ENCODE results near the gene GHSR.

GHSR gene

DNA sequence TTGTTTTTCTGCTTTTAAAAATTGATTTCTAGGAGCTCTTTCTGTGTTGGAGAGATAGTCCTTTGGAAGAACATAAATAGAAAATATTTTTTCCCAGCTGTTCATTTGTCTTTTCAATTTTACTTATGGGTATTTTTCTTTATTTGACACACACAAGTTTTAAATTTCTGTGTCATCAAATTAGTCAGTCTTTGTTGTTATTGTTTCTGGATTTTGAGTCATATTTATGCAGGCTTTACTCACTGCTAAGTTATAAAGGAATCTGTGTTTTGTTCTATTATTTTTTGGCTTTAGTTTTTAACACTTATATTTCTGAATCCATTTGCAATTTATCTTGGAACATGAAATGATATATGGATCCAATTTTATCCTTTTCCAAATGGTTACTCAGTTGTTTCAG, 5.9 kb upstream of the GHSR start:
- Histone ChIP-seq H3K36me3 (ENCODE audit: control insufficient read depth in 4 of 4, insufficient read depth in 4 of 4, low read length in 3 of 4) (no peaks in the 10 kb centered on the region), H3K4me1 (ENCODE audit: control extremely low read depth in 1 of 4, control insufficient read depth in 4 of 4, insufficient read depth in 4 of 4, low read length in 3 of 4) (peaks cover 0 to 5% (median 3%) of the 10 kb centered on the region in 4 experiments), H3K27me3 (replicated peaks in 2 of 5; ENCODE audit: control insufficient read depth in 4 of 5, insufficient read depth in 5 of 5, low read length in 4 of 5) (peaks cover 12 to 40% (median 18%) of the 10 kb centered on the region in 5 experiments), H3K4me3 (ENCODE audit: control insufficient read depth in 1 of 7, extremely low read depth in 1 of 7, insufficient read depth in 4 of 7, low read depth in 2 of 7, low read length in 6 of 7) (no peak overlapping the region), H3K9me3 (ENCODE audit: control extremely low read depth in 1 of 5, control insufficient read depth in 4 of 5, insufficient read depth in 2 of 5, low read depth in 1 of 5, low read length in 4 of 5) (peaks cover 0 to 4% (median 0%) of the 10 kb centered on the region in 5 experiments), H3K27ac (ENCODE audit: insufficient read depth in 1 of 2, low read depth in 1 of 2, low read length in 2 of 2, poor library complexity in 1 of 2, severe bottlenecking in 2 of 2) (no peak overlapping the region)
- ChIA-PET POLR2A (no interaction called here), CTCF (interaction anchor here (1.1 kb wide), 1 partner anchor 9 kb away, joined by 3 read pairs; no protein-coding TSS in a partner anchor)
- DNase-seq, result no peak

DNA sequence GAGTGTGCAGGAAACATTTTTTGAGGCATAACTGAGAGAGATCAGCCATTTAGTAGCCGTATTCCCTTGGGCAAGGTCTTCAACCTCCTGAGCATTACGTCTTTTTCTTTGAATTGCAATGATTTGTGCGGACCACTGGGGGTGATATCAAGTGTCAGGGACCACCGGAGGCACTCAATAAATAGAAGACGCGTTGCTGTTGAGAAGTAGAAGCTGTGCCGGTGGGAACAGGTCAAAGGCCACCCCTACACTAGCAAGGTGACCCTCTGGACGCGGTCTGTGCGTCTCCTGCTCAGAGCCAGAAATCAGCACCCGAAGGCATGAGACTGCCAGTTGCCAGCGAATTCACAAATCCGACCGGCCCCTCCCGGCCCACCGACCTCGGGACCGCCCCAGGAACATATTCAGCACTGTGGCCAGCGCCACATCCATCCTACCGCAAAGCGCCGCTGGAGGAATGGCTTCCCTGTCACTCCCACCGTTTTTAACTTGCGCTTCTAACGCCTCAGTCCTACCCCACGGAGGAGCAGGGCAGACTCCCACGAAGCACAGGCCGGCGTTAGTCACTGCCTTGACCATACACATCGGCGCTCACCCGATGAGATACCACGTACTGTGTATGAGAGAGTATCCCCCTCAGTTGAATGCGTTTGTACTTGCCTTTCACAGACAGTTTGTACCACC, 1.4 kb upstream of the GHSR start:
- H3K36me3 ChIP-seq (ENCODE audit: control insufficient read depth in 4 of 4, insufficient read depth in 4 of 4, low read length in 3 of 4), result no peaks in the 10 kb centered on the region
- DNase-seq, result peak; percentile 34 to 80 (median 76)
- ChIA-PET POLR2A (no interaction called here), CTCF (no interaction called here)
- 7% methylated on average over 28 of the region's 34 CpGs for WGBS (ENCODE audit: insufficient coverage)
- H3K27ac ChIP-seq (ENCODE audit: insufficient read depth in 1 of 2, low read depth in 1 of 2, low read length in 2 of 2, poor library complexity in 1 of 2, severe bottlenecking in 2 of 2), result no peak overlapping the region
- H3K9me3 ChIP-seq (ENCODE audit: control extremely low read depth in 1 of 5, control insufficient read depth in 4 of 5, insufficient read depth in 2 of 5, low read depth in 1 of 5, low read length in 4 of 5), result peaks cover 0 to 8% (median 0%) of the 10 kb centered on the region in 5 experiments
- H3K27me3 ChIP-seq (replicated peaks in 2 of 5; ENCODE audit: control insufficient read depth in 4 of 5, insufficient read depth in 5 of 5, low read length in 4 of 5), result peaks cover 28 to 75% (median 52%) of the 10 kb centered on the region in 5 experiments
- H3K4me3 ChIP-seq (ENCODE audit: control insufficient read depth in 1 of 7, extremely low read depth in 1 of 7, insufficient read depth in 4 of 7, low read depth in 2 of 7, low read length in 6 of 7), result peak overlapping the region in 2 of 7 experiments; percentile 17 to 19
- peaks cover 0 to 18% (median 10%) of the 10 kb centered on the region in 4 experiments for H3K4me1 ChIP-seq (ENCODE audit: control extremely low read depth in 1 of 4, control insufficient read depth in 4 of 4, insufficient read depth in 4 of 4, low read length in 3 of 4)

DNA sequence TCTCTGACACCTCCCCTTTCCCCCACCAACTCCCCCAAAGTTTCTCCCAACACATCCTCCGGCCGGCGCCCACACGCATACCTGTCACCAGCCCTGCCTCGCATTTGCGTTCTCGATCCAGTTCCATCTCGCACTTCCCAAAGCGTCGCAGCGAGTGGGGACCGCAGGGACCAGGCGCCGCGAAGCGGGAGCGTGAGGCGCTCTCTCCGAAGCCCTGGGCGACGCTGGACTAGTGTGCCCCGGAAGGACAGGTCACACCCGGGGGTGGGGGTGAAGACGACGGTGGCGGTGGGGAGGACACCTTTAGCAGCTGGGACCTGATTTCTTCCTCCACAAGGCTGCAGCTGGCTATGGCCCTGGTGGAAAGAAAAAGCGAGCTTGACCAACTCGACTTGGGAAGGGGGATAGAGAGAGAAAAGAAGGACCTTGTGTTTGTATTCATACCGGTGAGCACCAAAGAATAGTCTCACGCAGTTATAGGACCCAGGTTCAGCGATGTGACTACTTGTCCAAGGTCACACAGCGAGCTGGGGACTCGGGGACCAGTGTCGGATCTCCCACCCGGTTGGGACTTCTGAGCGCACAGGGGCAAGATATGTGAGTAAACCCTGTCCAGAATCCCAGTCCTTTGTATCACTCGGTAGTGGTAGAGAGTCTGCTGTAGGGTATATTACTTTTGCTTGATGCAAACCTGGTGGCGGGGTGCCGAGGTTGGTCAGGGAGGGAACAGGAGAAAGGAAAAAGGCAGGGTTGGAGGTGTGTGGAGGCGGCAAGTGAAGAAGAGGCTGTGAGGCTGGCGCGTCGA, 607 bp upstream of the GHSR start:
- H3K27me3 ChIP-seq (replicated peaks in 2 of 5; ENCODE audit: control insufficient read depth in 4 of 5, insufficient read depth in 5 of 5, low read length in 4 of 5), result peaks cover 28 to 73% (median 52%) of the 10 kb centered on the region in 5 experiments
- ChIA-PET POLR2A (no interaction called here), CTCF (no interaction called here)
- no peak overlapping the region for H3K4me3 ChIP-seq (ENCODE audit: control insufficient read depth in 1 of 7, extremely low read depth in 1 of 7, insufficient read depth in 4 of 7, low read depth in 2 of 7, low read length in 6 of 7)
- DNase-seq, result no peak
- H3K9me3 ChIP-seq (ENCODE audit: control extremely low read depth in 1 of 5, control insufficient read depth in 4 of 5, insufficient read depth in 2 of 5, low read depth in 1 of 5, low read length in 4 of 5), result peaks cover 0 to 8% (median 0%) of the 10 kb centered on the region in 5 experiments
- H3K4me1 ChIP-seq (ENCODE audit: control extremely low read depth in 1 of 4, control insufficient read depth in 4 of 4, insufficient read depth in 4 of 4, low read length in 3 of 4), result peaks cover 0 to 18% (median 10%) of the 10 kb centered on the region in 4 experiments
- no peak overlapping the region for H3K27ac ChIP-seq (ENCODE audit: insufficient read depth in 1 of 2, low read depth in 1 of 2, low read length in 2 of 2, poor library complexity in 1 of 2, severe bottlenecking in 2 of 2)
- H3K36me3 ChIP-seq (ENCODE audit: control insufficient read depth in 4 of 4, insufficient read depth in 4 of 4, low read length in 3 of 4), result no peaks in the 10 kb centered on the region
- 5% methylated on average over 42 of the region's 43 CpGs for WGBS (ENCODE audit: insufficient coverage)

DNA sequence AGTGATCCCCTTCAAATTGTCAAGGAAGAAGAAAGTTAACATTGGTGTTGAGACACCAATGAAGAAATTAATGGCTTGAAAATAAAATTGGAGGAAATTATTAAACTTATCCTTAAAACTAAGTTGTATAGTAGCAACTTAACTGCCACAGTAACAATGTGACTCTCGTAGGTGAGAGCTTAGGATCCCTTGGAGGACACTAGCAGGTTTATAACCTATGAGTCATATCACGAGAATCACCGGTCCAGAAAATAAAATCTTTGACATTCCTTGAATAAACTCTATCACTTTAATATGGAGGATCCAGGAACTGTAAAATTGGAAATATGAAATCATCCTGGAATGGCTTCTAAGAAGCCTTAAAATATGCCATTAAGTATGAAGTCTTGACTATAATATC, 2.1 kb downstream of the GHSR start:
- 93% methylated on average over 2 of the region's 3 CpGs for WGBS (ENCODE audit: insufficient coverage)
- no peak overlapping the region for H3K4me3 ChIP-seq (ENCODE audit: control insufficient read depth in 1 of 7, extremely low read depth in 1 of 7, insufficient read depth in 4 of 7, low read depth in 2 of 7, low read length in 6 of 7)
- peaks cover 0 to 18% (median 10%) of the 10 kb centered on the region in 4 experiments for H3K4me1 ChIP-seq (ENCODE audit: control extremely low read depth in 1 of 4, control insufficient read depth in 4 of 4, insufficient read depth in 4 of 4, low read length in 3 of 4)
- no peak overlapping the region for H3K27ac ChIP-seq (ENCODE audit: insufficient read depth in 1 of 2, low read depth in 1 of 2, low read length in 2 of 2, poor library complexity in 1 of 2, severe bottlenecking in 2 of 2)
- POLR2A ChIA-PET, result no interaction called here
- peaks cover 0 to 8% (median 0%) of the 10 kb centered on the region in 5 experiments for H3K9me3 ChIP-seq (ENCODE audit: control extremely low read depth in 1 of 5, control insufficient read depth in 4 of 5, insufficient read depth in 2 of 5, low read depth in 1 of 5, low read length in 4 of 5)
- H3K27me3 ChIP-seq (replicated peaks in 2 of 5; ENCODE audit: control insufficient read depth in 4 of 5, insufficient read depth in 5 of 5, low read length in 4 of 5), result peaks cover 21 to 61% (median 48%) of the 10 kb centered on the region in 5 experiments
- H3K36me3 ChIP-seq (ENCODE audit: control insufficient read depth in 4 of 4, insufficient read depth in 4 of 4, low read length in 3 of 4), result no peaks in the 10 kb centered on the region
- DNase-seq, result no peak
- CTCF ChIA-PET, result no interaction called here

DNA sequence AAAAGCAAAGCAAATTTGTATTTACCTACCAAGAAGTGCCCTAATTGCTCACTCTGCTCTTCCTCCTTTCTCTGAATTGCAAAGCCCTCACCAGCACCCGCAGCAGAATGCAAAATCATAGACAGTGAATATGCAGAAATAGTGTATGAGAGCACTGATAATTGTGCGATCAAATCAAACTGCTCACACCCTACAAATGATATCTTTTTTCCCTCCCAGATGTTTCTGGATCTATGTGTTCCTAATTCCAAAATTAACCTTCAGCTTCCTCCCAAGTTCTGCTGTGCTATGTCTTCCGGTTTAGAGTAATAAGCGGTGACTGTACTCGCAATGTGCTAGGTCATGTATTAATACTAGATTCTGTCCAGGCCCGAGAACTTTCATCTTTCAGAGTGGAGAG, 3.4 kb downstream of the GHSR start:
- ChIA-PET CTCF (interaction anchor here (0.7 to 1.2 kb wide), 4 partner anchors 9 to 17 kb away, joined by 3 read pairs; no protein-coding TSS in a partner anchor), POLR2A (no interaction called here)
- H3K4me1 ChIP-seq (ENCODE audit: control extremely low read depth in 1 of 4, control insufficient read depth in 4 of 4, insufficient read depth in 4 of 4, low read length in 3 of 4), result peaks cover 0 to 17% (median 9%) of the 10 kb centered on the region in 4 experiments
- no peak overlapping the region for H3K4me3 ChIP-seq (ENCODE audit: control insufficient read depth in 1 of 7, extremely low read depth in 1 of 7, insufficient read depth in 4 of 7, low read depth in 2 of 7, low read length in 6 of 7)
- 79% methylated on average over 5 of the region's 6 CpGs for WGBS (ENCODE audit: insufficient coverage)
- peaks cover 13 to 52% (median 42%) of the 10 kb centered on the region in 5 experiments for H3K27me3 ChIP-seq (replicated peaks in 2 of 5; ENCODE audit: control insufficient read depth in 4 of 5, insufficient read depth in 5 of 5, low read length in 4 of 5)
- peak; percentile 8 to 54 (median 20) for DNase-seq
- no peak overlapping the region for H3K27ac ChIP-seq (ENCODE audit: insufficient read depth in 1 of 2, low read depth in 1 of 2, low read length in 2 of 2, poor library complexity in 1 of 2, severe bottlenecking in 2 of 2)
- H3K9me3 ChIP-seq (ENCODE audit: control extremely low read depth in 1 of 5, control insufficient read depth in 4 of 5, insufficient read depth in 2 of 5, low read depth in 1 of 5, low read length in 4 of 5), result peaks cover 0 to 8% (median 0%) of the 10 kb centered on the region in 5 experiments
- H3K36me3 ChIP-seq (ENCODE audit: control insufficient read depth in 4 of 4, insufficient read depth in 4 of 4, low read length in 3 of 4), result no peaks in the 10 kb centered on the region

DNA sequence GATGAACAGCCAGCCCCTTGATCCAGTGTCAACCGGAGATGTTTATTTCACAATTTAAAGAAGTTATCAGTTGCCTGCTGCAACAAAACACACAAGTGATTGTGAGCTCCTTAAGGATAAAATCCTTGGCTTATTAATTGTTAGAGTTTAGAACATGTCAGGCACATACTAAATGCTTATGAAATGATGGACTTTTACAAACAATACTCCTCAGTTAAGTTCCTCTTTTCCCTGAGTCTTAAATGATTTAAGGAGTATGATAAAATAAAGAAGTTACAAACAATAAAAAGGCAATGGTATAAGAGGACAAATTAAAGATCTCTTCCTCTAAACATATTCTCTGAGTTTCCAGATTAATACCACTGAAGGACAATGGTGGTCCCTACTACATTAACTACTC, 5.7 kb downstream of the GHSR start:
- no CpG with 5 or more reads among the region's 1 CpG for WGBS (ENCODE audit: insufficient coverage)
- no peak for DNase-seq
- Histone ChIP-seq H3K36me3 (ENCODE audit: control insufficient read depth in 4 of 4, insufficient read depth in 4 of 4, low read length in 3 of 4) (no peaks in the 10 kb centered on the region), H3K27ac (ENCODE audit: insufficient read depth in 1 of 2, low read depth in 1 of 2, low read length in 2 of 2, poor library complexity in 1 of 2, severe bottlenecking in 2 of 2) (no peak overlapping the region), H3K27me3 (replicated peaks in 2 of 5; ENCODE audit: control insufficient read depth in 4 of 5, insufficient read depth in 5 of 5, low read length in 4 of 5) (peaks cover 12 to 29% (median 21%) of the 10 kb centered on the region in 5 experiments), H3K9me3 (ENCODE audit: control extremely low read depth in 1 of 5, control insufficient read depth in 4 of 5, insufficient read depth in 2 of 5, low read depth in 1 of 5, low read length in 4 of 5) (no peaks in the 10 kb centered on the region), H3K4me3 (ENCODE audit: control insufficient read depth in 1 of 7, extremely low read depth in 1 of 7, insufficient read depth in 4 of 7, low read depth in 2 of 7, low read length in 6 of 7) (no peak overlapping the region), H3K4me1 (ENCODE audit: control extremely low read depth in 1 of 4, control insufficient read depth in 4 of 4, insufficient read depth in 4 of 4, low read length in 3 of 4) (peaks cover 0 to 2% (median under 1%) of the 10 kb centered on the region in 4 experiments)
- ChIA-PET CTCF (no interaction called here), POLR2A (no interaction called here)

DNA sequence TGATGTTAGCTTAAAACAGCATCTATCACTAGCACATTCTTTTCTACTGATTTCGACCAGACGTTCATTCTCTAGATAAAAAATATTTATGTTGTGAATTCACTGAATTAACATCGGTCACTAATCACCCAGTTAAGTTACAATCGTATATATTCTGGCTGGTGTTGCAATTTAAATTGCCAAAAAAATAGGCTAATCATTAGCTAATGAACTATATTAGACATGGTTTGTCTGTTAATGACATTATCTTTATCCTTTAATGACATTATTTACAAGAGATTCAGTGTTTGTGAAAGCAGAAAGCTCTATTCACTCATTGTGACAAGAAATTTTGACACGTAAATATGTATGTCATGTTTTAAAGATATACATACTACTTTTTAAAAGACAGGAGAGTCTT, 6.7 kb downstream of the GHSR start:
- H3K27ac ChIP-seq (ENCODE audit: insufficient read depth in 1 of 2, low read depth in 1 of 2, low read length in 2 of 2, poor library complexity in 1 of 2, severe bottlenecking in 2 of 2), result no peak overlapping the region
- no peaks in the 10 kb centered on the region for H3K36me3 ChIP-seq (ENCODE audit: control insufficient read depth in 4 of 4, insufficient read depth in 4 of 4, low read length in 3 of 4)
- H3K9me3 ChIP-seq (ENCODE audit: control extremely low read depth in 1 of 5, control insufficient read depth in 4 of 5, insufficient read depth in 2 of 5, low read depth in 1 of 5, low read length in 4 of 5), result no peaks in the 10 kb centered on the region
- no CpG with 5 or more reads among the region's 5 CpGs for WGBS (ENCODE audit: insufficient coverage)
- no peak overlapping the region for H3K4me3 ChIP-seq (ENCODE audit: control insufficient read depth in 1 of 7, extremely low read depth in 1 of 7, insufficient read depth in 4 of 7, low read depth in 2 of 7, low read length in 6 of 7)
- CTCF ChIA-PET, result no interaction called here
- peaks cover 5 to 19% (median 11%) of the 10 kb centered on the region in 5 experiments for H3K27me3 ChIP-seq (replicated peaks in 2 of 5; ENCODE audit: control insufficient read depth in 4 of 5, insufficient read depth in 5 of 5, low read length in 4 of 5)
- POLR2A ChIA-PET, result no interaction called here
- H3K4me1 ChIP-seq (ENCODE audit: control extremely low read depth in 1 of 4, control insufficient read depth in 4 of 4, insufficient read depth in 4 of 4, low read length in 3 of 4), result no peaks in the 10 kb centered on the region
- no peak for DNase-seq

Measured in common myeloid progenitor, CD34-positive (primary cell).